CD8-positive, alpha-beta memory T cell (primary cell): ENCODE results near the gene KRR1. TPM values are rescaled to one million over a fixed set of nuclear protein-coding genes. Genes with fewer than 3 reads are reported as not detected.

Experiments
- CTCF ChIA-PET: fragments of 350-600 bp; sonication (Branson Sonifier 250); formaldehyde crosslinking; loops from one replicate; lab custom pipeline; 2021; ENCODE audit warnings: antibody characterized with exemption; lab: Charles Lee
- POLR2A ChIA-PET: fragments of 350-600 bp; sonication (Branson Sonifier 250); formaldehyde crosslinking; loops from one replicate; lab custom pipeline; 2021; ENCODE audit warnings: antibody characterized with exemption; lab: Charles Lee
- DNase-seq, 5 donors: peaks; one replicate each; pipeline versions ENCODE4 v3.0.0 to v3.0.0-alpha.2; 2020 to 2022; ENCODE audit warnings: mixed read lengths in 1 of 5
- H3K27ac ChIP-seq: one replicate; pipeline ENCODE4 v1.7.0; 2013; ENCODE audit warnings: low read depth, mild to moderate bottlenecking, low read length, moderate library complexity
- H3K27me3 ChIP-seq: 2 replicates; pipeline ENCODE4 v1.7.0; 2013; ENCODE audit warnings: low read length, mild to moderate bottlenecking; ENCODE audit not compliant: insufficient read depth, poor library complexity, severe bottlenecking
- H3K36me3 ChIP-seq: 2 replicates; pipeline ENCODE4 v1.7.0; 2013; ENCODE audit warnings: mild to moderate bottlenecking, low read length, moderate library complexity; ENCODE audit not compliant: insufficient read depth
- H3K4me1 ChIP-seq: 2 replicates; pipeline ENCODE4 v1.7.0; 2013; ENCODE audit warnings: mild to moderate bottlenecking, low read length, moderate library complexity; ENCODE audit not compliant: insufficient read depth
- H3K4me3 ChIP-seq: 2 replicates; pipeline ENCODE4 v1.7.0; 2013; ENCODE audit warnings: mild to moderate bottlenecking, low read length
- H3K9me3 ChIP-seq: 2 replicates; pipeline ENCODE4 v1.7.0; 2013; ENCODE audit warnings: mild to moderate bottlenecking, low read length
- H3K27ac Mint-ChIP-seq, 8 donors: one replicate each; pipeline ENCODE4 v1.8.0; 2020 to 2021; ENCODE audit warnings: mixed read lengths in 8 of 8, mild to moderate bottlenecking in 6 of 8, inconsistent platforms in 3 of 8, moderate library complexity in 3 of 8
- H3K27me3 Mint-ChIP-seq, 2 donors: one replicate each; pipeline ENCODE4 v1.8.0; 2020 to 2021; ENCODE audit warnings: mixed read lengths in 2 of 2, mild to moderate bottlenecking in 1 of 2, moderate library complexity in 1 of 2
- H3K36me3 Mint-ChIP-seq, 3 donors: one replicate each; pipeline ENCODE4 v1.8.0; 2020 to 2021; ENCODE audit warnings: mixed read lengths in 3 of 3, inconsistent platforms in 1 of 3, mild to moderate bottlenecking in 1 of 3
- H3K4me1 Mint-ChIP-seq, 3 donors: one replicate each; pipeline ENCODE4 v1.8.0; 2020 to 2021; ENCODE audit warnings: mixed read lengths in 3 of 3, inconsistent platforms in 1 of 3, mild to moderate bottlenecking in 1 of 3
- H3K4me3 Mint-ChIP-seq, 7 donors: one replicate each; pipeline ENCODE4 v1.8.0; 2020 to 2021; ENCODE audit warnings: mixed read lengths in 7 of 7, mild to moderate bottlenecking in 6 of 7, moderate library complexity in 4 of 7, inconsistent platforms in 2 of 7
- H3K9me3 Mint-ChIP-seq, 5 donors: one replicate each; pipeline ENCODE4 v1.8.0; 2020 to 2022; ENCODE audit warnings: mixed read lengths in 5 of 5, mild to moderate bottlenecking in 3 of 5, moderate library complexity in 2 of 5, inconsistent platforms in 1 of 5
- polyA plus RNA-seq: library from polyadenylated mRNA; unstranded; fragments of 300-500 nt; fragmentation: Illumina TruSeq; gene quantifications from one replicate; pipeline ENCODE4 v1.2.3, GENCODE V29; 2021
- total RNA-seq, 2 experiments: library from RNA; stranded (reverse); gene quantifications; one replicate each; pipeline ENCODE4 v1.2.3, GENCODE V29; 2021

Gene KRR1
- total and polyA plus RNA-seq, 3 experiments from 2014 or later: 76.8 to 151 (median 143) TPM

GRCh38 chr12:75551477-75551876 lies 40.1 kb upstream of the KRR1 start:
- Mint-ChIP-seq H3K4me3 (no peak overlapping the region), H3K27ac (no peak overlapping the region), H3K9me3 (no peaks in the 10 kb centered on the region), H3K36me3 (peaks cover 0 to 2% (median 0%) of the 10 kb centered on the region in 3 donors), H3K27me3 (peaks cover 4 to 45% of the 10 kb centered on the region in 2 donors), H3K4me1 (no peaks in the 10 kb centered on the region)
- ChIA-PET CTCF (no interaction called here), POLR2A (no interaction called here)
- Histone ChIP-seq H3K4me1 (no peaks in the 10 kb centered on the region), H3K27ac (no peak overlapping the region), H3K36me3 (no peaks in the 10 kb centered on the region), H3K27me3 (no peaks in the 10 kb centered on the region), H3K4me3 (no peak overlapping the region), H3K9me3 (no peaks in the 10 kb centered on the region)
- DNase-seq: no peak

- Mint-ChIP-seq H3K4me3 (no peak overlapping the region), H3K27ac (no peak overlapping the region), H3K4me1 (no peaks in the 10 kb centered on the region), H3K9me3 (no peaks in the 10 kb centered on the region), H3K36me3 (peaks cover 0 to 2% (median 0%) of the 10 kb centered on the region in 3 donors), H3K27me3 (peaks cover 4 to 49% of the 10 kb centered on the region in 2 donors)
- Histone ChIP-seq H3K9me3 (no peaks in the 10 kb centered on the region), H3K27ac (no peak overlapping the region), H3K4me3 (no peak overlapping the region), H3K4me1 (no peaks in the 10 kb centered on the region), H3K36me3 (no peaks in the 10 kb centered on the region), H3K27me3 (no peaks in the 10 kb centered on the region)
- no peak for DNase-seq
- ChIA-PET CTCF (no interaction called here), POLR2A (no interaction called here)
These were observed 39.2 kb upstream of the KRR1 start for GRCh38 chr12:75550401-75551240.

- Mint-ChIP-seq H3K36me3 (peaks cover 0 to 2% (median 0%) of the 10 kb centered on the region in 3 donors), H3K27me3 (peaks cover 4 to 50% of the 10 kb centered on the region in 2 donors), H3K4me3 (no peak overlapping the region), H3K27ac (no peak overlapping the region), H3K9me3 (no peaks in the 10 kb centered on the region), H3K4me1 (no peaks in the 10 kb centered on the region)
- Histone ChIP-seq H3K4me3 (no peak overlapping the region), H3K27ac (no peak overlapping the region), H3K4me1 (no peaks in the 10 kb centered on the region), H3K36me3 (no peaks in the 10 kb centered on the region), H3K27me3 (no peaks in the 10 kb centered on the region), H3K9me3 (no peaks in the 10 kb centered on the region)
- no peak for DNase-seq
- CTCF ChIA-PET: no interaction called here
- POLR2A ChIA-PET: no interaction called here
These were observed 38.6 kb upstream of the KRR1 start for GRCh38 chr12:75549989-75550388.

- H3K27ac Mint-ChIP-seq: no peak overlapping the region
- no peak for DNase-seq
- H3K27me3 Mint-ChIP-seq: peaks cover 8 to 59% of the 10 kb centered on the region in 2 donors
- peaks cover 0 to 2% (median 0%) of the 10 kb centered on the region in 3 donors for H3K36me3 Mint-ChIP-seq
- Histone ChIP-seq H3K4me3 (no peak overlapping the region), H3K27me3 (no peaks in the 10 kb centered on the region), H3K4me1 (no peaks in the 10 kb centered on the region), H3K9me3 (no peaks in the 10 kb centered on the region), H3K36me3 (no peaks in the 10 kb centered on the region), H3K27ac (no peak overlapping the region)
- no peaks in the 10 kb centered on the region for H3K4me1 Mint-ChIP-seq
- no peaks in the 10 kb centered on the region for H3K9me3 Mint-ChIP-seq
- POLR2A ChIA-PET: no interaction called here
- H3K4me3 Mint-ChIP-seq: no peak overlapping the region
- CTCF ChIA-PET: no interaction called here
These were observed 37.5 kb upstream of the KRR1 start for GRCh38 chr12:75548879-75549278.

- Histone ChIP-seq H3K4me1 (no peaks in the 10 kb centered on the region), H3K27me3 (no peaks in the 10 kb centered on the region), H3K9me3 (no peaks in the 10 kb centered on the region), H3K4me3 (no peak overlapping the region), H3K27ac (no peak overlapping the region), H3K36me3 (no peaks in the 10 kb centered on the region)
- CTCF ChIA-PET: no interaction called here
- H3K4me1 Mint-ChIP-seq: no peaks in the 10 kb centered on the region
- H3K9me3 Mint-ChIP-seq: no peaks in the 10 kb centered on the region
- H3K27ac Mint-ChIP-seq: no peak overlapping the region
- DNase-seq: no peak
- no peak overlapping the region for H3K4me3 Mint-ChIP-seq
- peaks cover 0 to 2% (median 0%) of the 10 kb centered on the region in 3 donors for H3K36me3 Mint-ChIP-seq
- POLR2A ChIA-PET: no interaction called here
- peaks cover 6 to 52% of the 10 kb centered on the region in 2 donors for H3K27me3 Mint-ChIP-seq
These were observed 34.2 kb upstream of the KRR1 start for GRCh38 chr12:75545636-75546035.

GRCh38 chr12:75543529-75543928 lies 32.1 kb upstream of the KRR1 start:
- H3K4me1 ChIP-seq: no peaks in the 10 kb centered on the region
- Mint-ChIP-seq H3K9me3 (no peaks in the 10 kb centered on the region), H3K27ac (no peak overlapping the region), H3K4me1 (no peaks in the 10 kb centered on the region), H3K36me3 (no peaks in the 10 kb centered on the region), H3K4me3 (no peak overlapping the region), H3K27me3 (peaks cover 5 to 32% of the 10 kb centered on the region in 2 donors)
- H3K27ac ChIP-seq: no peak overlapping the region
- no peaks in the 10 kb centered on the region for H3K36me3 ChIP-seq
- no peaks in the 10 kb centered on the region for H3K9me3 ChIP-seq
- H3K27me3 ChIP-seq: no peaks in the 10 kb centered on the region
- no peak overlapping the region for H3K4me3 ChIP-seq
- POLR2A ChIA-PET: no interaction called here
- DNase-seq: no peak
- CTCF ChIA-PET: interaction anchor here (1.2 kb wide), 1 partner anchor 16 kb away, joined by 4 read pairs; no protein-coding TSS in a partner anchor

GRCh38 chr12:75542942-75543341 lies 31.5 kb upstream of the KRR1 start:
- Mint-ChIP-seq H3K9me3 (no peaks in the 10 kb centered on the region), H3K36me3 (no peaks in the 10 kb centered on the region), H3K4me3 (no peak overlapping the region), H3K27ac (no peak overlapping the region), H3K27me3 (peaks cover 7 to 26% of the 10 kb centered on the region in 2 donors), H3K4me1 (no peaks in the 10 kb centered on the region)
- H3K36me3 ChIP-seq: no peaks in the 10 kb centered on the region
- ChIA-PET POLR2A (no interaction called here), CTCF (interaction anchor here (0.9 to 1.2 kb wide), 2 partner anchors 489 to 494 kb away, joined by 3 to 5 read pairs; partner anchors contain the start of gene PHLDA1)
- H3K9me3 ChIP-seq: no peaks in the 10 kb centered on the region
- no peaks in the 10 kb centered on the region for H3K4me1 ChIP-seq
- DNase-seq: no peak
- no peak overlapping the region for H3K27ac ChIP-seq
- no peaks in the 10 kb centered on the region for H3K27me3 ChIP-seq
- no peak overlapping the region for H3K4me3 ChIP-seq

GRCh38 chr12:75539889-75540288 lies 28.5 kb upstream of the KRR1 start:
- H3K4me1 ChIP-seq: no peaks in the 10 kb centered on the region
- Mint-ChIP-seq H3K36me3 (no peaks in the 10 kb centered on the region), H3K9me3 (no peaks in the 10 kb centered on the region), H3K27ac (no peak overlapping the region), H3K4me3 (no peak overlapping the region), H3K4me1 (no peaks in the 10 kb centered on the region), H3K27me3 (peaks cover 7 to 12% of the 10 kb centered on the region in 2 donors)
- H3K36me3 ChIP-seq: no peaks in the 10 kb centered on the region
- H3K27me3 ChIP-seq: no peaks in the 10 kb centered on the region
- ChIA-PET POLR2A (no interaction called here), CTCF (no interaction called here)
- no peak for DNase-seq
- no peaks in the 10 kb centered on the region for H3K9me3 ChIP-seq
- H3K27ac ChIP-seq: no peak overlapping the region
- H3K4me3 ChIP-seq: no peak overlapping the region
